NCI-H2227 treated with DMSO at 0.1 percent for 48 hours (cell line): ENCODE measurements around the gene MBOAT7.
A peak's percentile ranks its signal among the peaks of the same experiment; 100 is the strongest.

Source experiments
- DNase-seq: peaks from one replicate; lab custom pipeline; 2025; lab: John Stamatoyannopoulos, UW

Gene MBOAT7

DNA sequence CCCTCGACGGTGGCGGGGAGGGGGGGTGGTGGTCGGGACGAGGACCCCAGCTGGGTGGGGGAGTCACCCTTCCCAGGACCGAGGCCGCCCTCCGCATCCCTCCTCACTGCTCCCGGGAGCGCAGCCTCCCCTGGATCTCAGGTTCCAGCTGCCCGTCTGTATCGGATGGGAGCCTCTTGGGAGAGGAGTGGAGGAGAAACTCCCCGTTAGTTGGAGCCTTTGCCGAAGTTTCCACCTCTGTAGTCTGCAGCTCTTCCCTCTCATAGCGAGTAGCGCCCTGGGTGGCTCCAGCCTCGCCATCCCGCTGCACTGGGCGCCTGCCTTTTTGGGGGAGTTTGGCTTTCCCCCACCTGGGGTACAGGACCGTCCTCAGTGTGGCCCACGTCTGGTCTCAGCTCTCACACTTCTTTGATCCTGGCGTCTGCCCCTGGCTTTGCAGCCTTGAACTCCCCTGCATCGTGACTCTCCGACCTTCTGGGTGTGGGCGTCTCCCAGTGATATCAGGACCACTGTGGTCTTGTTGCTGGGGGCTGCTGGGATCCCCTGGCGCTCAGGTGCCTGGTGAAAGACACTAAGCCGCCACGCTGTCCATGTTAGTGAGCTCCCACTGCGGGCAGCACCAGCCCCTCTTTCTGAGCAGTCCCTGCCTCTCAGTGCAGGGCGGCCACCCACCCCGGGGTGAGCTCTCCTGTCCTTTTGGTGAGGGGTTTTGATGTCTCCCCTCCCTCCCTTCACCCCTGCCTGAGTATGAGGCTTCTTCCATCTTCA, 50.7 kb downstream of the MBOAT7 start:
- DNase-seq, result no peak

DNA sequence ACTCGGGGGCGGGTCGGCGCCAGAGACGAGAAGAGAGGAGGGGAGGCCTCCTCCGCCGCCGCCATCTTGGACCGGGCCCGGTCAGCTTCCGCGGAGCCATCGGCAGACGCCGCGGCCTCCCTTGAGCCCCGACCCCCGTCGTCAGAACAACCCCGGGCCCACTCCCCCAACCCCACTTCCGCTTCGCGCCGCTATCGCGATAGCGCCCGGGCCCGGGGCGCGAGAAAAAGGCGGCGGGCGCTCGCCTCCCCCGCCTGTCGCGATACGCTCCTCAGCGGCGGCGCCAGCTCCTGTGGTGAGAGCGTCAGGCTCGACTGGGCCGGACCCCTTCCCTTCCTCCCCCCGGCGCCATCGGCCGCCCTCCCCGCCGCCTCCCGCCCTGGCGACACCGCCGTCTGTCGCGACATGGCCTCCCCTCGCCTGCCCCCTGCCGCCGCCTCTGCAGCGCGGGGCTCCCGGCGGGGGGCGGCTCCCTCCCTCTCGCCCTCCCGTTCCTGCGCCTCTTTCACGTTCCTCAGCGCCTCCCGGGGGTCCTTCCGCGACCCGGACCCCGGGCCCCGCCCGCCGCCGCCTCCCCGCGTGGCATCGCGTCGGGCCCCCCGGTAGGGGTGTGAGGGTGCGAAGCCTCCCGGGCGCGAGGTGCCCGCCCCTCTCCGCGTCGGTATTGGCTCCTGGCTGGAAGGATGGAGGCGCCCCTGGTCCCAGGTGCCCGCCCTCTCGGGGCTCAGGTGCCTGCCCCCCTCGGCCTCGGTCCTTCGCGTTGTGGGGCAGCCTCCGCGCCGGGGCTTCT, 51.5 kb downstream of the MBOAT7 start, which contains the start of gene CNOT3:
Gene CNOT3, plus strand, starts transcription at position 64 of the 790 bp plus-strand sequence. CDS start 5,217 bp downstream, outside the sequence.
- peak; percentile 13 for DNase-seq

DNA sequence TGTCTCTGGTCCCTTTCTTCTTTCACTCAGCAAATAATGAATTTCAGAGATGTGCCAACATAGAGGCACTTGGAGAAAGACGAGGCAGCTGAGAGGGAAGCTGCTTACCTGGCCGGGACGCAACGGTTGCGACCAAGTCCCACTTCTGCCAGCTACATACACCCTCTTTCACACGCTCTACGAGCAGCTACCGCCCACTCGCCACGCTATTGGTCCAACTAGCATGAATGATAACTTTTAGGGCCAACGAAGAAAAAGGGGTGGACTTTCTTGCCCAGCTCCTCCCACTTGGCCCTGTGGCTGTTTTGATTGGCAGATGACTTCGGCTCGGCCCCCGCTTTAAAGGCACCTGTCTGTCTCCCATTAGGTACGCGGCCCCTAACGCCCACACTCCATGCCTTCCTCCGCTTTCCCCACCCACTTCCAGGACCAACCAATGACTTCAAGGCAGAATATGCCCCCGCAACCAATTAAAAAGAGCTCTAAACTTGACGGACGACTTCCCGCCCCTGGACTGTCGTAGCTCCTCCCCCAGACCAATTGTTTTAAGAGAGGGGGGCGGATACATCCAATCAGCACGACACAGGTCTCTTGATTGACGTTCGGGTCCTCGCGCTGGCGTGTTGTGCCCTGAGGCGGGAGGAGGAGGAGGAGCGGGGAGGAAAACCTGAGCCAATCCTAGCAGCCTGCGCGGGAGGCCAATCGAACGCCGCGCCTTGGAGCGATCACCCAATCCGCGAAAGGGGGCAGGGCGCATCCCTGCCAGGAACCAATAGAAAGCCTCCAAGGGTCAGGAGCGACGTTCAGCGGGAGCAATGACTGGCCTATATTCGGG, 52.3 kb downstream of the MBOAT7 start:
- peak; percentile 100 for DNase-seq

DNA sequence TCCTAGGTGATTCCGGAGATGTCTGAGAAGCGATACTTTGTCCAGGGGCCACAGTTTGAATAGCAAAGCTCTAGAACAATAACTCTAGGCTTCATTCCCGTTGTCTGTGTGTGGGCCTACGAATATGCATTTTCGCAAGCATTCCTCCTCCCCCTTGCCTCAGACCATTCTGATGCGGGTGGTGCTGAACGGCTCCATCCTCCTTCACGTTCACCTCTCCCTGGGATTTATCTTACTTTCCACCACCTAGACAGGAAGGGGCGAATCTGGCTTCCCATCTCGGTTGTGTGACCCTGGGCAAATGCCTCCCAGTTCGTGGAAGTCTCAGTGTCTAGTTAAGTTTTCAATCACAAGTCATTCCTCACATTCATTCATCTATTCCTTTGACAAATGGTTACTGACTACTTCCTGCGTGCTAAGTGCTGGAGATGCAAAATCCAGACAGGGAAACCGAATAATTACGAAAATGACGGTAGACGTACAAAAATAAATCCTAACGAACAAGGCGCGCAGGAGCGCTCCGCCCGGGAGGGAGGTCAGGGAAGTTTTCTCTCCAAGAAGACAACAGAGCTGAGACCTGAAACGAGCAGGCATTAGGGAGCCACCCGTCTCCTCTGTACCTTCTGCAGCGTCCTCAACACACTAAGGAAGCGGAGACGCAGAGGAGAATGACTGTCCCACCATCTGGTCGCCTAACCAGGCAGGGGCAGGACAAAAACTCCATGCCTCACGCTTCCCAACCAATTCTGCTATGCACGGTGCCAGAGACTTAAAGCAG, 53.1 kb downstream of the MBOAT7 start:
- peak; percentile 58 for DNase-seq

DNA sequence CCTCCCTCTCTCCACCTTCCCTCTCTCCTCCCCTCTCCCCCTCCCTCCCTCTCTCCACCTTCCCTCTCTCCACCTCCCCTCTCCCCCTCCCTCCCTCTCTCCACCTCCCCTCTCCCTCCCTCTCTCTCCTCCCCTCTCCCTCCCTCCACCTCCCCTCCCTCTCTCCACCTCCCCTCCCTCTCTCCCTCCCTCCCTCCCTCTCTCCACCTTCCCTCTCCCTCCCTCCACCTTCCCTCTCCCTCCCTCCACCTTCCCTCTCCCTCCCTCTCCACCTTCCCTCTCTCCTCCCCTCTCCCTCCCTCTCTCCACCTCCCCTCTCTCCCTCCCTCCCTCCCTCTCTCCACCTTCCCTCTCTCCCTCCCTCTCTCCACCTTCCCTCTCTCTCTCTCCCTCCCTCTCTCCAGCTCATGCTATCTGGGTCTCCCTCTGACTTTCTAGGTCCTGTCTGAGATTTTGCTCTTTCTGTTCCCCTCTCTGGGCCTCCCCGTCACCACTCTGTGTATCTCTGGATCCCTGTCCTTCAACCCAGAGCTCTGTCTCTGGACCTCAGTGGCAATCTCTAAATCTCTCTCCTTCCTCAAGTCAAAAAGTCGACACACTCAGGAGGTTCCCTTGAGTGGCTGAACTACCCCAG, 55.3 kb downstream of the MBOAT7 start:
- DNase-seq, result no peak

DNA sequence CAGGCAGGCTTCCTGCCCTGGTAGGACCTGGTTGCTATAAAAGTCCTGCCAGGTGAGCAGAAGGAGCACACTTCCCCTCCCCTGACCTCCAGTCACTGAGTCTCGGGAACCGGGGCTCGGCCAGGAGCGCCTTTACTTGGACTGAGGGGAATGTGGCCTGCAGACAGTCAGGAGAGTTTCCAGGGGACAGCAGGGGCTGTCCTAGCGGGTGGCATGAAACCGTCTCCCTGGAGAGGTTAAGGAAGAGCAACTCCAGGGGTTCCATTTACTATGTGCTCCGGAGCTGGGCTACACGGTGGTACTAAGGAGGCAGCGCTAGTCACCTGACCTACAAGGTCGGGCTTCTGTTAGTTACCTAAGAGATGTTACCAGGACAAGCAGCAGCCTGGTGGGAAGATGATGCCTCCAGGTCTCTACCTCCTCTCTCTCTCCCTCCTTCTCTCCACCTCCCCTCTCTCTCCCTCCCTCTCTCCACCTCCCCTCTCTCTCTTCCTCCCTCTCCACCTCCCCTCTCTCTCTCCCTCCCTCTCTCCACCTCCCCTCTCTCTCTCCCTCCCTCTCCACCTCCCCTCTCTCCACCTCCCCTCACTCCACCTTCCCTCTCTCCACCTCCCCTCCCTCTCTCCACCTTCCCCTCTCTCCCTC, 55.9 kb downstream of the MBOAT7 start:
- peak; percentile 21 for DNase-seq

DNA sequence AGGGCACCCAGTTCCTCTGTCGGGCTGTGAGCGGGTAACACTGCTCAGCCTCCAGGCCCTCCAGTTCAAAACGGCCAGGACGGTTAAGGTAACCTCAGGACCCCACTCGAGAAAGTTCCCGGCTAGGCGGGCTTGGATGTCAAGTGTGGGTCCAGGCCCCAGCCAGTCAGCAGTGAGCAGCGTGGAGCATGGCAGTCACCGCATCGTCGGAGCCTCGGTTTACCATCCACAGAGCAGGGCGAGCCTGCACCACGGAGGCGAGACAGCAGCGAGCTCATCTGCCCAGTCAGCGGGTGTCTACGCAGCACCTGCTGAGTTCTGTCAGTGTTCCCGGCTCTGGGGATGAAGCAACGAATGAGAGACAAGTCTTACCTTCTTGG, 59.8 kb downstream of the MBOAT7 start:
- no peak for DNase-seq

DNA sequence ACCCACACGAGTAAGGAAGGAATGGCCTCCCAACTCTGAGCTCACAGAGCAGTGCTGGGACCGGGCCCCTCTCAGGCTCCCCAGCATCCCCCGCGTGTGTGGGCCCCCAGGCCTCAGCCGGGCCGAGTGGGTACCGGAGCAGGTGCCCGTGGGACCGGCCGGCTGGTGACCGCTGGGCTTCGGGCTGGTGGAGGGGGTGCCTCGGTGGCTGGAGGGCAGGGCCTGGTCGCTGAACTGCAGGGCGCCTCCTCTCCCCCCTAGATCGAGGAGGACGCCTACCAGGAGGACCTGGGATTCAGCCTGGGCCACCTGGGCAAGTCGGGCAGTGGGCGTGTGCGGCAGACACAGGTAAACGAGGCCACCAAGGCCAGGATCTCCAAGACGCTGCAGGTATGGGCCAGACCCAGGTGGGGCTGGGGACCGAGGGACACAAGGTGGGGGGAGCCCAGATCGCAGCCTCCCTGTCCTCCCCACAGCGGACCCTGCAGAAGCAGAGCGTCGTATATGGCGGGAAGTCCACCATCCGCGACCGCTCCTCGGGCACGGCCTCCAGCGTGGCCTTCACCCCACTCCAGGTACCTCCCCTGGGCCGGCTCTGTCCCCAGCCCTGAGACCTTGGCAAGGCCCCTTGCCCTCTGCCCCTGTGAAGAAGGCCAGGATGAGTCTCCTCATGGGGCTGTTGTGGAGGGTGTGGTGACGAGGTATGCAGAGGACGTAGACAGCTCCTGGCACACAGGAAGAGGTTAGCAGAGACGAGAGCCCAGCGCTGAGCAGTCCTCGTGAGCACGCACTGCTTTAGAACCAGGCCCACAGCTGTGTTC, 60.4 kb downstream of the MBOAT7 start:
- no peak for DNase-seq

DNA sequence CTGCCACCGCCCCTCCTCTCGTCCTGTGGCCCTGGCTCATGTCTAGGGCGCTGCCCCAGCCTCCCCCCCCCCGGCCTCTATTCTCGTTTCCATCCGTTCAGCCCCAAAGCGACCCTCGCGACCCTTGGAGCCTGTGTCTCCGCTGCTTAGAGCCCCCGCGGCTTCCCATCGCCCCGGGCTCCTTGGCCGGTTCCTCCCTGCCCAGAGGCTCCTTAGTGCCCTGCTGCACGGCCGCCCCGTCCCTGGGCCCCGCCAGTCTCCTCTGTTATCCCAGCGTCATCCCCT, 61.0 kb downstream of the MBOAT7 start:
- no peak for DNase-seq

DNA sequence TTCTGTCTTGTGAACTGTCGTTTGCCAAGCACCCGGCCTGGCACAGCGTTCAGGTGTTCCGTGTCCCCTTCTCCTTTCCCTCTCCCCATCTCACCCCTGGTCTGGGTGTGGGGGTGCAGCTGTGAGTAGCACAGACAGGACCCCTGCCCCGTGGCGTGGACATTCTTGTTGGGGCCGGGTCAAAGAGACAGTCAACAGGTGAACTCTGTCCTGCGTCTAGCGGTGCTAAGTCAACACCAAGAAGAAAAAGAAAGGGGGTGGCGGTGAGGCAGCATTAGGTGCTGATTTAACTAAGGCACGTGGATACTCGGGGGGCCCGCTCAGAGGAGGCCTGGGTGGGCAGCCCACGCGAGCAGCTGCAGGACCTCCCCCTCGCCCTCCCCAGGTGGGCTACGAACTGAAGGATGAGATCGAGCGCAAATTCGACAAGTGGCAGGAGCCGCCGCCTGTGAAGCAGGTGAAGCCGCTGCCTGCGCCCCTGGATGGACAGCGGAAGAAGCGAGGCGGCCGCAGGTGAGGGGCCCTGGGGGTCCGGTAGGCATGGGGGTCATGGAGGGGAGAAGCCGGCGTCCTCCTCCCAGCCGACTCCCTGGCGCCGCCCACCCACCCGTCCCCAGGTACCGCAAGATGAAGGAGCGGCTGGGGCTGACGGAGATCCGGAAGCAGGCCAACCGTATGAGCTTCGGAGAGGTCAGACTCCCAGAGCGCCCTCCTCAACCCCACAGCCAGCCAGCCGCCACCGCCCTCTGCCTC, 61.5 kb downstream of the MBOAT7 start:
- DNase-seq, result no peak

DNA sequence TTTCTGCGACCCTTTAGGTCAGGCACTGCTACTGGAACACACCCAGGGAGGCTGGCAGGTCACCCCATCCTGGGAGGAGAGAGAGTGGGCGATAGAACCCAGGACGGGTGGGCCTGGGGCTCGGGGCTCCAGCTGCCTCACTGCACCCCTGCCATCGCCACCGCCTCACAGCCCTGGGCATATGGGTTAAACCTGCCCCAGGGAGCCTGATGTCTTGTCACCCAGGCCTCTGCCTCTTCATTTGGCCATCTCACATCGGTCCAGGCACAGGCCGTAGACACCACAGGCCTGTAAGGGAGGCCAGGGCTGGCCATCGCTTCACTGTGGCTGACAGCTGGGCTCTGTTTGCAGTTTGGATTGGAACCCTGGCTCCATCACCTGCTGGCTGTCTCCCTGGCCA, 63.7 kb downstream of the MBOAT7 start:
- no peak for DNase-seq

DNA sequence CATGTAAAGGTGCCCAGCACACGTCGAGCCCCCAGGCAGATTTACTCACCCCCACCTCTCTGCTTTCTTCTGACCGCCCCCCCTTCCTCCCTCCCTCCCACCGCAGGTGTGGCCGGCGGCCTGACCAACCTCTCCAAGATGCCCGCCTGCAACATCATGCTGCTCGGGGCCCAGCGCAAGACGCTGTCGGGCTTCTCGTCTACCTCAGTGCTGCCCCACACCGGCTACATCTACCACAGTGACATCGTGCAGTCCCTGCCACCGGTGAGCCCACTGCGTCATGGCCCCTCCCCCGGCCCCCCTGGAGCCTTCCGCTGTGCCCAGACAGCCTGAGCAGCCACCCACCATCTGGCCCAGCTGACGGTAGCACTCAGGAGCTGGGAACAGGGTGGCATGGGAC, 65.0 kb downstream of the MBOAT7 start:
- DNase-seq, result no peak

DNA sequence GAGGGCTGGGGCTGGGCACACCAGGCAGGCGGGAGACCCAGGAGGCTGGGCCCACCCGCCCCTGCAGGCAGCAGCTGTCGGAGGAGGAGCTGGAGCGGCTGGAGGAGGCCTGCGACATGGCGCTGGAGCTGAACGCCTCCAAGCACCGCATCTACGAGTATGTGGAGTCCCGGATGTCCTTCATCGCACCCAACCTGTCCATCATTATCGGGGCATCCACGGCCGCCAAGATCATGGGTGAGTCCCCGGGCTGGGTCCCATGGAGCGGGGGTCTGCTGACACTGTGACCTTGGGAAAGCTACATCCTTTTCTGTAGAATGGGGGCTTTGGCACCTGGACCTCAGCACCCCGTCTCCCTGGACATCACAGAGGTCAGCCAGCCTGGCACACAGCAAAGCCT, 65.7 kb downstream of the MBOAT7 start:
- no peak for DNase-seq
